ENCODE measurements around the gene NEUROD1.

Gene NEUROD1

DNA sequence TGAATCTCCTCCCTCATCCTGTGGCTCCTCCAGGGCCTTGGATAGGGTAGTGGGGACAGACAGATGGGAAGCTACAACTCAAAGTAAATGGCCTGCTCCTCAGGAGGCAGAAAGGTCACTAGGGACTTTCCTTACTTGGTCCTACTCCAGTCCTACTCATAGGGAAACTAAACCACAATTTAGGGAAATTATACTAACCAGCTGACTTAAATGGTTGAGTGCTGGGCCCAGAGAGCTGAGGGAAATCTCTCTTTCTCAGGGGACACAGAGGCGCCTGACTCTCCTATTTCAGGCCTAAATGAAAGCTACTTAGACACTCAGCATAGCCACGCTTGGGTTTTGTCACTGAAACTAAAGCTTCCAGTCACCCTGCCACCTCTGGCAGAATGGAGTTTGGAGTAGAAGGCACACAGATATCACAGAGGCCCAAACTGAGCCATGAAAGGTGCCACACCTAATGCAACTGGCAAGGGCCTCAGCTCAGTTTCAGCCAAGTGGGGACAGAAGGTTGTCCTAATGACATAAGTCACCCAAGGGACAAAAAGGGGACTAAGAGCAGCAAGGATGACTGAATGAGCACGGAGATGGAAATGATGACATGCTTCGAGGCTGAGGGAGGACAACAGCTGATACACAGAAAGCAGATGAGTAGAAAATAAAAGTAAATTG is 47.5 kb downstream of the NEUROD1 start:
- no peak for DNase-seq

GRCh38 chr2:181628590-181629585 is 51.4 kb downstream of the NEUROD1 start:
- no peak for DNase-seq

DNA sequence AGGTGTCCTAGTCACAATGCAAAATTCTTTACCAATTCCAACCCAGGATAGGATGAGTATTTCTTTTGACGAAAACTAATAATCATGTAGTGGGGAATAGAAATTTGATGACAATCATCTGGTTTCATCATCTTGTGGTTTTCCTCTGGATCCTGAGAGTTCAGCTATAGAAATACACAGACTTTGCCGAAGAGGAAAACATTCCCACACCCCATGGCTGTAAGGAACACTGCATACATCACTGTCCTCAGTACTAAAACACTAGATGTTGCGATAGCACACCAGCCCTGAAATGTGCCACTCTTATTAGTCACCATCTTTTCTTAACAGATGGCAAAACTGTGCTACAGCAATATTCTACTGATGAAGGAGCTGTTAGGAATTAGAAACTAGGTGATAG is 52.8 kb downstream of the NEUROD1 start:
- DNase-seq: no peak

DNA sequence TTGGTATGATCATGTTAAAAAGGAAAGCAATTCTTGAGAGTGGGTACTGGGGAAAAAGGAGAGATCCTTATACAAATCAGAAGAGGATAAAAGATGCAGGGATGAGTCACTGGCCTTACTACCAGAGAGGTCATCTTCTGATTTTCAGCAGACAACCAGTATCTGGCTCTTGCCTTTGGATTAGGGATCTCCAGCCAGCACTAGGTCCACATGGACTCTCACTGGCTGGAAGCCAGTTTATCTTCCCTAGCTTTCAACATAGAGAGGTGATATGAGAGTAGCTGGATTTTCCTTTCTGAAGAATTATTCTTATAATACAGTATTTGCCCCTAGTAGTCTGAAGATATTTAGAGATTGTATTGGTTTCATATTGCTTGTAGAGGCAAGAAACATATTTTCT is 53.6 kb downstream of the NEUROD1 start:
- no peak for DNase-seq
